GM23338 (cell line): ENCODE measurements around the gene ME3. TPM values are rescaled to one million over a fixed set of nuclear protein-coding genes. Genes with fewer than 3 reads are reported as not detected.

Experiments used
- ATAC-seq: fragments of 200-7000 bp; cut with Tn5 transposase; 3 replicates; pipeline ENCODE4 v1.9.1; 2020
- DNase-seq: peaks from one replicate; pipeline ENCODE4 v3.0.0-alpha.2; 2015; ENCODE audit warnings: low spot score
- H2AFZ ChIP-seq: fragments of 200-600 bp; sonication (generic); 2 replicates; pipeline ENCODE4 v1.8.0; 2016; ENCODE audit warnings: antibody characterized with exemption, mild to moderate bottlenecking, moderate library complexity
- H3F3A ChIP-seq: fragments of 200-600 bp; sonication (generic); replicated peaks from 2 replicates; pipeline ENCODE4 v1.8.0; 2017; ENCODE audit warnings: antibody characterized with exemption, mixed run types, low read depth
- H3K27ac ChIP-seq: fragments of 200-600 bp; sonication (generic); 2 replicates; pipeline ENCODE4 v1.6.1; 2016; ENCODE audit warnings: low read depth
- H3K27me3 ChIP-seq: fragments of 200-600 bp; sonication (generic); 2 replicates; pipeline ENCODE4 v1.8.0; 2016; ENCODE audit warnings: mild to moderate bottlenecking, mixed run types, moderate library complexity; ENCODE audit not compliant: insufficient read depth
- H3K36me3 ChIP-seq: fragments of 200-600 bp; sonication (generic); 2 replicates; pipeline ENCODE4 v1.8.0; 2016; ENCODE audit warnings: mild to moderate bottlenecking; ENCODE audit not compliant: insufficient read depth
- H3K4me1 ChIP-seq: fragments of 200-600 bp; sonication (generic); 2 replicates; pipeline ENCODE4 v1.8.0; 2016; ENCODE audit warnings: mild to moderate bottlenecking, moderate library complexity; ENCODE audit not compliant: insufficient read depth
- H3K4me2 ChIP-seq: fragments of 200-600 bp; sonication (generic); 2 replicates; pipeline ENCODE4 v1.7.1; 2017; ENCODE audit warnings: mixed run types
- H3K4me3 ChIP-seq: fragments of 200-600 bp; sonication (generic); 2 replicates; pipeline ENCODE4 v1.6.1; 2016; ENCODE audit warnings: mixed run types
- H3K79me2 ChIP-seq: fragments of 200-600 bp; sonication (generic); replicated peaks from 2 replicates; pipeline ENCODE4 v1.8.0; 2017; ENCODE audit warnings: mild to moderate bottlenecking; ENCODE audit not compliant: insufficient read depth
- H3K9me2 ChIP-seq: fragments of 200-600 bp; sonication (generic); 2 replicates; pipeline ENCODE4 v1.8.0; 2017; ENCODE audit not compliant: insufficient read depth
- H4K20me1 ChIP-seq: fragments of 200-600 bp; sonication (generic); replicated peaks from 2 replicates; pipeline ENCODE4 v1.8.0; 2017; ENCODE audit warnings: mild to moderate bottlenecking; ENCODE audit not compliant: insufficient read depth
- H3K27ac Mint-ChIP-seq: 2 replicates; pipeline ENCODE4 v1.8.0; 2020; ENCODE audit warnings: inconsistent platforms, mild to moderate bottlenecking, moderate library complexity, mixed read lengths
- H3K27me3 Mint-ChIP-seq: 3 replicates; pipeline ENCODE4 v1.8.0; 2022; ENCODE audit warnings: low read depth, mild to moderate bottlenecking, moderate library complexity, mixed read lengths, inconsistent platforms; ENCODE audit not compliant: insufficient read depth, poor library complexity
- H3K36me3 Mint-ChIP-seq: 3 replicates; pipeline ENCODE4 v1.8.0; 2021; ENCODE audit warnings: low read depth, mild to moderate bottlenecking, inconsistent platforms, moderate library complexity, mixed read lengths
- H3K4me1 Mint-ChIP-seq: 3 replicates; pipeline ENCODE4 v1.8.0; 2020; ENCODE audit warnings: mild to moderate bottlenecking, inconsistent platforms, mixed read lengths
- H3K4me3 Mint-ChIP-seq: 3 replicates; pipeline ENCODE4 v1.8.0; 2021; ENCODE audit warnings: moderate library complexity, mild to moderate bottlenecking, inconsistent platforms, mixed read lengths
- H3K9me3 Mint-ChIP-seq: 3 replicates; pipeline ENCODE4 v1.8.0; 2020; ENCODE audit warnings: moderate library complexity, mild to moderate bottlenecking, inconsistent platforms, mixed read lengths
- EZH2 ChIP-seq: fragments of 200-600 bp; sonication (generic); IDR thresholded peaks from one replicate; pipeline ENCODE4 v1.8.0; 2017; ENCODE audit warnings: antibody characterized with exemption, mild to moderate bottlenecking, low read depth; ENCODE audit not compliant: unreplicated experiment
- NANOG ChIP-seq: IDR thresholded peaks from 2 replicates; pipeline ENCODE4 v1.6.1; 2016; ENCODE audit warnings: antibody characterized with exemption, borderline replicate concordance
- REST ChIP-seq: IDR thresholded peaks from one replicate; pipeline ENCODE4 v1.6.1; 2018; ENCODE audit warnings: antibody characterized with exemption; ENCODE audit not compliant: unreplicated experiment
- ZNF114 ChIP-seq: fragments of 250-450 bp; sonication (Bioruptor Pico); IDR thresholded peaks from 2 replicates; pipeline ENCODE4 v1.5.0; 2020; ENCODE audit warnings: mild to moderate bottlenecking, moderate library complexity
- ZNF462 ChIP-seq: fragments of 250-450 bp; sonication (Bioruptor Pico); IDR thresholded peaks from 2 replicates; pipeline ENCODE4 v1.5.0; 2020; ENCODE audit warnings: mild to moderate bottlenecking, moderate library complexity
- polyA plus RNA-seq: library from polyadenylated mRNA; unstranded; fragments of >200 nt; fragmentation: Nextera tagmentation; extraction: Ambion mirVana; gene quantifications from 2 replicates; pipeline ENCODE4 v1.2.1, GENCODE V29; 2016
- total RNA-seq: library from RNA; depleted of rRNA; stranded (reverse); fragments of >200 nt; shearing (Covaris generic); gene quantifications from 2 replicates; pipeline ENCODE4 v1.2.3, GENCODE V29; 2014

The ME3 gene
- total and polyA plus RNA-seq, 2 experiments from 2014 or later, result 1.3 to 4.0 TPM

- TF ChIP-seq REST (no peak), NANOG (no peak), ZNF462 (CRISPR knock-in tag) (no peak), EZH2 (no peak), ZNF114 (CRISPR knock-in tag) (no peak)
- Histone ChIP-seq H3K27ac (no peak overlapping the region), H3K4me3 (no peak overlapping the region), H3F3A (no peaks in the 10 kb centered on the region), H3K9me2 (peaks cover 5% of the 10 kb centered on the region; the same call in 1 of the 2 replicates), H3K36me3 (no peaks in the 10 kb centered on the region; the same call in 1 of the 2 replicates), H4K20me1 (no peaks in the 10 kb centered on the region), H3K4me1 (peaks cover 23% of the 10 kb centered on the region), H3K79me2 (no peaks in the 10 kb centered on the region), H3K4me2 (no peak overlapping the region), H3K27me3 (no peaks in the 10 kb centered on the region), H2AFZ (no peak overlapping the region)
- Mint-ChIP-seq H3K27me3 (no peaks in the 10 kb centered on the region), H3K4me1 (peaks cover 38% of the 10 kb centered on the region), H3K4me3 (no peak overlapping the region), H3K27ac (no peak overlapping the region; the same call in 1 of the 2 replicates), H3K9me3 (peaks cover 8% of the 10 kb centered on the region), H3K36me3 (peaks cover 8% of the 10 kb centered on the region; the same call in 2 of the 3 replicates)
- DNase-seq (no peak), ATAC-seq (no peak)
Observed at GRCh38 chr11:86592047-86592591, 80.3 kb downstream of the ME3 start.
